SU-DHL-6 (cell line): ENCODE data around the gene MAP3K15.

ENCODE experiments used
- EZH2phosphoT487 ChIP-seq: fragments of 200-600 bp; sonication (generic), shearing (Covaris generic); conservative IDR thresholded peaks from 2 replicates; pipeline ENCODE4 v1.6.1; 2018; ENCODE audit warnings: mild to moderate bottlenecking, antibody characterized with exemption, low read length, moderate library complexity, mixed read lengths
- TF ChIP-seq, protein P1 (sequence below): fragments of 200-600 bp; sonication (generic); IDR thresholded peaks from one replicate; pipeline ENCODE4 v1.5.1; 2017; ENCODE audit warnings: antibody characterized with exemption, mild to moderate bottlenecking, low read length, moderate library complexity; ENCODE audit not compliant: insufficient read depth, poor library complexity, severe bottlenecking

GRCh38 chrX:19487520-19488200, 27.6 kb downstream of the MAP3K15 start:
- TF ChIP-seq, protein P1, sequence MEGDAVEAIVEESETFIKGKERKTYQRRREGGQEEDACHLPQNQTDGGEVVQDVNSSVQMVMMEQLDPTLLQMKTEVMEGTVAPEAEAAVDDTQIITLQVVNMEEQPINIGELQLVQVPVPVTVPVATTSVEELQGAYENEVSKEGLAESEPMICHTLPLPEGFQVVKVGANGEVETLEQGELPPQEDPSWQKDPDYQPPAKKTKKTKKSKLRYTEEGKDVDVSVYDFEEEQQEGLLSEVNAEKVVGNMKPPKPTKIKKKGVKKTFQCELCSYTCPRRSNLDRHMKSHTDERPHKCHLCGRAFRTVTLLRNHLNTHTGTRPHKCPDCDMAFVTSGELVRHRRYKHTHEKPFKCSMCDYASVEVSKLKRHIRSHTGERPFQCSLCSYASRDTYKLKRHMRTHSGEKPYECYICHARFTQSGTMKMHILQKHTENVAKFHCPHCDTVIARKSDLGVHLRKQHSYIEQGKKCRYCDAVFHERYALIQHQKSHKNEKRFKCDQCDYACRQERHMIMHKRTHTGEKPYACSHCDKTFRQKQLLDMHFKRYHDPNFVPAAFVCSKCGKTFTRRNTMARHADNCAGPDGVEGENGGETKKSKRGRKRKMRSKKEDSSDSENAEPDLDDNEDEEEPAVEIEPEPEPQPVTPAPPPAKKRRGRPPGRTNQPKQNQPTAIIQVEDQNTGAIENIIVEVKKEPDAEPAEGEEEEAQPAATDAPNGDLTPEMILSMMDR: no peak
- no peak for TF ChIP-seq EZH2phosphoT487
